Epithelial cell of prostate (primary cell): ENCODE measurements around the gene POMT2.

Experiments
- DNase-seq: peaks from one replicate; pipeline ENCODE4 v3.0.0-alpha.2; 2011; ENCODE audit warnings: low read depth, low spot score
- H3K27ac ChIP-seq: fragments of 450-650 bp; 2 replicates; pipeline ENCODE4 v1.5.1; 2017; ENCODE audit warnings: mild to moderate bottlenecking

The POMT2 gene

GRCh38 chr14:77271113-77271710 is 49.5 kb downstream of the POMT2 start, which contains the start of gene NGB:
NGB (minus strand) TSS chr14:77271206; CDS start chr14:77270937, 269 bp downstream.
- DNase-seq = no peak
- H3K27ac ChIP-seq = no peak within 1 kb of the TSS

- DNase-seq = no peak
- H3K27ac ChIP-seq = no peak overlapping the region
Measured at GRCh38 chr14:77270361-77271112, 50.1 kb downstream of the POMT2 start.

GRCh38 chr14:77268989-77269600 is 51.6 kb downstream of the POMT2 start:
- DNase-seq = no peak
- H3K27ac ChIP-seq = no peak overlapping the region

GRCh38 chr14:77267937-77268699 is 52.6 kb downstream of the POMT2 start:
- no peak for DNase-seq
- H3K27ac ChIP-seq = no peak overlapping the region

- no peak overlapping the region for H3K27ac ChIP-seq
- DNase-seq = no peak
Measured at GRCh38 chr14:77266336-77266735, 54.3 kb downstream of the POMT2 start.

DNA sequence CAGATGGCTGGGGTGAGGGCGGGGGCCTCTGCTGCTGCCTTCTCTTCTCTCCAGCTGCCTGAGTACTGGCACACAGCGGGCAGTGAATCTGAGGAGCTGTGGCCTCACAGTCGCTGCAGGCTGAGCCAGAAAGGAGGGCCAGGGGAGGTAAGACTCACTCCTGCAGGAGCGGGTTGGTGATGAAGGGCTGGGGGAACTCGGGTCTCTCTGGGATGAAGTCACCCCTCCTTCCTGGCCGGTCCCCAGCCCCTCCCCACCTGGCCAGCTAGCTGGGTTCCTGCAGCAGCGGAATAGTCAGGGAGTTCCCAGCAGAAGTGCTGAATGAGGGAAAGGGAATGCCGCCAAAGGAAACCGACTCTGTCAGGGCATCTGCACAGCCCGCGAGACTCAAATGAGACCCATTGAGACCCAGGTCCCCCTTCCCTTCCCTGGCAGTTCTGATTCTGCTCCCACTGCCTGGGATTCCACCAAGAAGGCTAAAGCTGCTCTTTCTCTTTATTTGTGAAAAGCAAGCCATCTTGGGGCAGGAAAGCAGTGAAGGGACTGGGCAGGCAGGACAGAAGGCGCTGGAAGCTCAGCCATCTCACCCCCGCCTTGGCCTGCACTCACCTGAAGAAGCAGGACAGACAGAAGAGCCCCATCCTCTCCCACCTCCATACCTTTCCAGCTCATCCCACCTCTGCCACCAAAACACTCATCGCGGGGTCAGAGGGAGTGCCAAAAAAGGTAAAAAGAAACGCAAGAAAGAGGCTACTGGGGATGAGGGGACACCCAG is 54.9 kb downstream of the POMT2 start:
- DNase-seq = no peak
- H3K27ac ChIP-seq = no peak overlapping the region

GRCh38 chr14:77265187-77265515 is 55.5 kb downstream of the POMT2 start:
- DNase-seq = no peak
- no peak overlapping the region for H3K27ac ChIP-seq

DNA sequence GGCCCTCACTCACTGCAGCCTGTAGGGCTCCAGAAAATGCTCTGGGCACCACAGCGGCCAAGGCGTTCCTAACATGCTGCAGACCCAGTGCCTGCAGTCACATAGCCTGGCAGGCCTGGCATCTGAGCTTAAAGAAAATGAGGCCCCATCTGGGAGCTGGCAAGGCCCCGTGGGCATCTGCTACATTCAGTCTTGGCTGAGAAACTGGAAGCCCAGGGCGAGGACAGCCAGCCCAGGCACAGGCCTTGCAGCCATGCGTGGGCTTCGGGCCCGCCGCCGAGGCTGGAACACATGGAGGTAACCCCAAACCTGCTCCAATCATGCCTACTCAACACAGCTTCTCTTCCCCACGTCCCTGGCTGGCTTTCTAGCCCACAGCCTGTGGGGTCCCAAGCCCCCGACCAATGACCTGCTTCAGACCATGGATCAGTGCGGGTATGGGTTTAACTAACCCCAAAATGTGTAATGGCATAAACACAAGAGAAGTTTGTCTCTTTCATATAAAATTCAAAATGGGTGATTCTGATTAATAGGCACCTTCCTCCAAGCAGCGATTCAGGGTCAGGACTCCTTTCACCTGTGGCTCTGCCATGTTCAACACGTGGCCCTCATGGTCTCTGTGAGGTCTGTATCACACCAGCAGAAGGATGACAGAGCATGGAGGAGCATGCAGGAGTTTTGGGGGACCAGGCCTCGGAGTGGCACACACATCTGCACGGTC is 56.1 kb downstream of the POMT2 start:
- no peak overlapping the region for H3K27ac ChIP-seq
- no peak for DNase-seq

DNA sequence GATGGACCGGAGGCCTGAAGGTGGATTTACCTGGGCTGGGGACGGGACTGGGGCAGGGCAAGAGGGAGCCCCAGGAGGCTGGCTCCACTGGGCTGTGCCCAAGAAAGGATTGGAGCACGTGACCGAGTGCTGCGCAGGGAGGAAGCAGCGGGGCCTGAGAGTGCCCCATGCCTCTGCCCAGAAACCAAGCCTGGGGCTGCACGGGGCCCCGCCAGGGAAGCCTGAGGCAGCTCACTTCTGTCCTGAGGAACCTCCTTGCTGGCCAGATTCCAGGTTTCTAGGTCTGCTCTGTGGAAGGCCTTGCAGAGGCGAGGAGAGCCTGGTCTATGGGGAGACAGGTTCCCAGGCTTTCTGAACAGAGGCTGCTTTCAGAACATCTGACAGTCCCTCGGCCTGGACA is 60.1 kb downstream of the POMT2 start:
- H3K27ac ChIP-seq = no peak overlapping the region
- DNase-seq = no peak

DNA sequence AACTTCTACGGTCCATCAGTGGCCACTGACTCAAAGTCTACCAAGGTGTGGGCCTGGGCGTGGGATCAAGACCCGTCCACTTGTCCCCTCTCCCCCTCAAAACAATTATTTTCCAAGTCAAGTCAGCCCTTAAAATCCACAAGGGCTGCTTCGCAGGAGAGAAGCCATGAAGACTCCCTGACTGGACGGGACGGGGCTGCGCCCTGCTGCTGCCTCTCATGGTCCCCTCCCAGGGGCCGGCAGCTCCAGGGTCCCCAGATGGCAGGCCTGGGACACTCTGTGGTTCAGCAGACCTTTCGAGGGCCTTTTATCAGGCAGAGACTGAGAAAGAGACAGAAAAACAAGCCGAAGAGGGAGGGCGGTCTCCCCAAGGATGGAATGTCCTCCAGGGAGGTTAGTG is 60.5 kb downstream of the POMT2 start:
- no peak for DNase-seq
- no peak overlapping the region for H3K27ac ChIP-seq

DNA sequence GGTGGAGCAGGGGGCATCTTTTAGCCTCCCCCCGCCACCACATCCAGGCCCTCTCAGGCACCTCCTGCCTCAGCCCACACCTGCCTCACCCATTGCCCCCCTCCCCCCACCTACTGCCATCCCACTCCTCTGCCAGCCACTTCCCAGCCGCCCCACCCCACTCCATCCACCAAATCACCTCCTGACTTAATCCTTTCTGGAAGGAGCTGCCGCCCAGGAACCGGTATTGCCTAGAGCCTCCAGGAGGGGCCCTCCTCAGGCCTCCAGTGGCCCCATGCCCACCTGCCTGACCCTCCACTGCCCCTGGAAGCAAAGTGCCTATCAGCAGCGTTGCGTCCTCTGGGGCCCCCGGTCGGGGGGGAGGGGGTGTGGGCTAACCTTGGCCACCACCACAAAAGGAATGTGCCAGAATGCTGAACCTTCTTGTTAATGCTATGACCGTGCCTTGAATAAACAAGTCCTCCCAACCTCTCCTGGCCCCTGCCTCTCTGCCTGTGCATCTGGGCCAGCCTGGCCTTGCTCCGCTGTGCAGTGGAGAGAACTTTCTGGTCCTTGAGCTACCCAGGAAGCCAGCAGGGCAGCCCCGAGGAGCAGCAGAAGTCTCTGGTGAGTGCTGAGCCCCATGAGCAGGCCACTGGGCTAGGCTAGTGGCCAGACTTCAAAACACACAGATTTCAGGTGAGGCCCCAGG is 61.5 kb downstream of the POMT2 start:
- no peak overlapping the region for H3K27ac ChIP-seq

DNA sequence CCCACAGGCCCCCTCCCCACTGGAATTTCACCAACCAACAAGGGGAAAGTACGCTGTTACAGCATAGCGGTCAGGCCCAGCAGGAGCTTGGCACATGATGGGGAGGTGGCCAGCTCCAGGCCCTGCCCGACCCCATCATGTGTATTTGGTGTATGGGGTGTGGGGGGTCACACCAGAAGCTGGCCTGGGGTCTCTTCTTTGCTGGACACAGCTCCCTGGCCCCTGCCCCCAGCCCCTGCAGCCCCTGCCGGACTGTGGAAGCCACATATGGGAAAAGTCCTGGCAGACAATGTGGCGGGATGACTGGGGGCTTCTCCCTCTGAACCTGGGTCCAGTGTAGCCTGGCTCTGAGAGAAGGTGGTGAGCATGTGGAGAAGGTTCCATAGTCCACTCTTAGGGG is 62.1 kb downstream of the POMT2 start:
- no peak overlapping the region for H3K27ac ChIP-seq

More for the DNA sequence above, 61.5 kb downstream of the POMT2 start:
- no peak for DNase-seq

DNA sequence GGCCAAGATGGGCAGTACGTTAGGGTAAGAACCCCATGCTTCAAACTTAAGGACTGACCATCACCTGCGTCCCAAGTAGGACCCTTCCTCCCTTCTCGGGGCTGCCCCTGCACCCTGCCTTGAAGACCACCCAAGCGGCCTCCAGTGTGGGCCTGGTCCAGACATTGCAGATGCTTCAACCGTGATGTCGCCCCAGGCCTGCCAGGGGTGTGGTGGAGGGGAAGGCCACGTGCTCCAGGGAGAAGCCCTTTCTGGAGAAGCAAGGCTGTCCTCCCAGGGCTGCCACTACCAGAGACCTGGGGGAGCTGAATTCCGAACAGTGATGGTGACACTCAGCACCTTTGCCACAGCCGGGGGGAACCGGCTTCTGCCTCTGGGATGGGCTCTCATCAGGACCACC is 63.0 kb downstream of the POMT2 start:
- DNase-seq = no peak
- H3K27ac ChIP-seq = no peak overlapping the region

More for the DNA sequence above, 62.1 kb downstream of the POMT2 start:
- DNase-seq = no peak

DNA sequence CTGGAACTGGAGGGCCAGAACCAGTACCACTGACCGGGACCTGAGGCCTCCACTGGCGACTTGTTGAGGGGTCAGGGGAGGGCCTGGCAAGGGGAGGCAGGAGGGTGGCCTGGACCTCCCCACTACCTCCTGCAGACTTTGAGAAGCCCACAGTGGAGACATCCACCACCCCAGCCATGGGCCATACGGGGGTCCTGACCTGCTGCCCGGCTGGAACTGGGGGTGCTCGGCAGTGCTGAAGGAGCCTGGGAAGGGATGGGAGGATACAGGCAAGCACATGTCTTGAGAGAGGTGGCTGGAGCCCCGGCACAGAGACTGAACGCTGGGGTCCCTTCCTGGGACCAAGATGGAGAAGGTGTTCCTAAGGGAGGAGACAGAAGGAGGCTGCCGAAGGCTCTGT is 64.0 kb downstream of the POMT2 start:
- no peak for DNase-seq
- H3K27ac ChIP-seq = no peak overlapping the region

DNA sequence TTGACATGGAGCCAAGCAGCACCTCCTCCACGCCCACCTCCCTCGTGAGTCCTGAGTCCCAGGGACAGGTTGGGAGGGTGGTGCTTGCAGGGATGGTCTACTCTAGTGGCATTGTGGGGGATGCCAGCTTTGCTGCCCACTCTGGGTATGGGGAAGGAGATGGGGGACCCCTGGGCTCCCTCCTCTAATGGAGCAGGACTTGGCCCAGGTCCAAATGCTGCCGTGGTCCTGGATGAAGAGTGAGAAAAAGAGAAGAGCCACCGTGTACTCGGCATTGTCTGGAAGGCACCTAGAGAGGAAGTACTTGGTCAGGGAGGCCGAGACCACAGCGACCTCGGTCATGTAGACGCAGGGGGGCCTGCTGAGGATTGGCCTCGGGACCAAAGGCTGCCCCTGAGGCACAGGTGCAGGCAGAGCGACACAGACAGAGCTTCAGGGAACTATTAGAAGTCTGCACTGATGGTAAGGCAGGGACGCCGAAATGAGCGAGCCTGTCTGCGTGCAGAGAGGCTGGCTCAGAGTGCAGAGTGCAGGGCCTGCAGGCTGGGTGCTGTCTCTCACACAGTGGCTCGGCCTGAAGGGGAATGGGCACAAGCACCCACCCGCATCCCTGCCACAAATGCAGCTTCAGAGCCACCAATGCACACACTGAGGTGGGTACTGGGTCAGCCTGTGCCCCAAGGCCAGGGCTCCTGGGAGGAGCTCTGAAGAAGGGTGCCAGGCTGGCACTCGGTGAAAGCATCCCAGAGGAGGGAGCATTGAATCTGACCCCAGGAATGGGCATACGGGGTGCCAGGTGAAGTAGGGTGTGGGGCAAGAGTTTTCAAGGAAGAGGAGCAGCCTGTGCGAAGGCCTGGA is 67.1 kb downstream of the POMT2 start:
- no peak for DNase-seq
- H3K27ac ChIP-seq = no peak overlapping the region

GRCh38 chr14:77251870-77252269 is 68.8 kb downstream of the POMT2 start:
- no peak for DNase-seq
- no peak overlapping the region for H3K27ac ChIP-seq

DNA sequence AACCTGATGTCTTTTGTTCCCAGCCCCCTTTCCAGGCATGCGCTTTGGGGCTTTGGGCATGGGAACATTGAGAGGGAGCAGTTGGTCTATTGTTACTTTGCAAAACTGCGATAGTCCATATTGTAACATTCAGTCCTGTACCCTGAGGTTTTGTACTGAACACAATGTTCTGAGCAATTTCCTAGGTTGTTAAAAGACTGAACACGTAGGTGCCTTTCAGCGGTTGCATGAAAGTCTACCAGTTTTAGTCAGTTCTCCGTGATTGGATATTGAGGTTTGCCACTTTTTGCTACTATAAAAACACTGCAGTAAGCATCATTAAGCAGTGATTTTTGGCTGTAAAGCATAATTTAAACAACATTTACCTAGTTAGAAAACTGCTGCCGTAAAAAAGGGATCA is 69.8 kb downstream of the POMT2 start:
- H3K27ac ChIP-seq = no peak overlapping the region
- no peak for DNase-seq

GRCh38 chr14:77249286-77249685 is 71.4 kb downstream of the POMT2 start:
- no peak for DNase-seq
- no peak overlapping the region for H3K27ac ChIP-seq
